GM18502 (cell line): ENCODE data around the gene MARF1.
"Not testable (repeated sequence)": the region's sequence is repeated elsewhere in the genome, so short reads cannot be mapped to it uniquely, and the experiment has no call there.

Source experiments
- ATAC-seq: cut with Tn5 transposase; IDR thresholded peaks from one replicate; pipeline ENCODE4 v1.9.1; 2021; ENCODE audit warnings: mild to moderate bottlenecking; ENCODE audit not compliant: unreplicated experiment, poor library complexity

The MARF1 gene

DNA sequence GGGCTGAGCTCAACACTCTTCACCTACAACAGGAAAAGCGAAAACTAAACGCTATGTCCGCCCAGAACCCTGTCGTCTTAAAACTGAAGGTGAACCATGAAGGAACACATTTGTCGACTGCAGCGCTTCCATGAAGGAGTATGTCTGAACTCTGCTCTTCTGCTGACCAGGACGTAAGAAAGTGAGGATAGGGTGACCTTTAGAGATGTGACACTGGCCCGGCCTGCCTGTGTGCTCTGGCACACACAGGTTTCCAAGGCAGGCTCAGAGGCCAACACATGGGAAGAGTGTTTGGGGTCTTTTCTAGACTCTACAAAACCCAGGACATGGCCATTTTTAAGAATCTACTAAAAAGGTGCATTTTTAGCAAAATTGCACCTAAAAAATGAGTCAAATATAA is 21.1 kb downstream of the MARF1 start:
- ATAC-seq, result no peak

DNA sequence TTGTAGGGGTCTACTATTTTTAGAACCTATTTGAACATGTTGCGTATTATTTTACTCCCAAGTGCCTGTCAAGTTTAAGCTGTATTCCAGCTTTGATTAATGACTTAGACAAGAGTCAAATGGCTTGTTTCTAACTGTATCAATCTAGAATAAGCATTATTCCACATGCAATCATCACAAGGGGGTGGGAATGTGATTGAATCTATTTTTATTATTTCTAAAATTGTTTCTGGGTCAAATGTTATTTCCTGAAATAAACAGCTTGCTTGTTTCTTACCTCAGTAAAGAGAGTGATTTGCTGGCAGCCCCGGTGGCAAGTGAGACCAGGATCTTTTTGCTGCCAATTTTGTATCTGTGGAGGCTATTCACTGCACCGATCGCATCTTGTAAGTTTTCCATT is 21.5 kb downstream of the MARF1 start:
- ATAC-seq, result no peak

DNA sequence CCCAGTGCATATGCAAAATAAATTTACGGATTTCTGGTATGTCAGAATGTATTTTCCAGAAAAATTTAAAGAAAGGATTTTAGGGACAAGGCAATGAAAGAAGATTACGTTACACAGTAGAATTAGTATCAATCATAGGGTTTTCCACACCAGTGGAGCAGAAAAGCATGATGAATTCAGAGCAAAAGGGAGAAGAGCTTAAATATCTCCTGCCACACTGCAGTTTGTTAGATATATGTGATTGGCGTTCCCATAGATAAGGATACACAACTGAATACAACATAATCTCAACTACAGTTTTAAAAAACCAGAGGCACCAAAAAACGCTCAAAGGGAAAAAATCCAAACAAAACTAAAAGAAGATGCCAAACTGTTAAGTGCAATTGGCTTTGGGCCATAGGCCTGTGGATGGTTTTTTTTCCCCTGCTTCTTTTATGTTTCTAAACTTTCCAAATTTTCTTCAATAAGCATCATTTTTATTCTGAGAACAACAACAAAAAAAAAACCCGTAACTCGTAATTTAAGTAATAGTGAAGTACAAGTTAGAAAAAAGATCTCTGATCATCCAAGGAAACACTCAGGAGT is 22.3 kb downstream of the MARF1 start:
- ATAC-seq, result no peak

DNA sequence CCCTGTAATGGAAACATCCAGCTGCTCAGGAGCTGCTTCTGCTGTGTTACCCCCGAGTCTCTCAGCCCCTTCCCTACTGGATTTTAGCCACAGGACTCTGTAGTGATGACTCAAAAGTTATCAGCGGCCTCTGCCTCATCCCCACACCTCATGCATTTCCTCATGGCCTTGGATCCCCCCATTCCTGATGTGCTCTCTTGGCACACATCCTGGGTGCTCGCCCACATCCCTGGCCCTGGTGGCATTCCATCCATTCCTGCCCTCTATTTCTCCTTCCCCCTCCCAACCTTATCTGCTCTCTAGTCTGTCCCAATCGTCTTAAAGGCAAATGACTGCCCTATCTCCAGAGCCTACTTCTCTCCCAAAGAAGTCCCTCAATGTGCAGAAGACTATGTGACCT is 24.6 kb downstream of the MARF1 start:
- no peak for ATAC-seq

DNA sequence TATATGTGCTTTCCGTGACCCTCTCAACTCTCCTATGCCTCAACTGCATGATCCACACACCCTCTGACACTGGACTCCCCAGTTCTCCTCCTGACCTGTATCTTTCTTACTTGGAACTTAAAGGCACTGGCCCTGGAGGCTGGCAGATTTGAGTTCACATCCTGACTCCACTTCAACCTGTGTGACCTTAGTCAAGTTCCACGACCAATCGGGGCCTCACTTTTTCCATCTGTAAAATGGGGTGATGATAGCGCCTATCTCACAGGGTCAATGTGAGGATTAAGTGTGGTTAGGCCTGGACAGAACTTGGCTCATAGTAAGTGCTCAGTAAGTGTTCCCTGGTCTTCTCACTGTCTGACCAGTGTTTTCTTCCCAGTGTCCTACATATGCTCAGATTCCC is 25.1 kb downstream of the MARF1 start:
- ATAC-seq, result no peak

DNA sequence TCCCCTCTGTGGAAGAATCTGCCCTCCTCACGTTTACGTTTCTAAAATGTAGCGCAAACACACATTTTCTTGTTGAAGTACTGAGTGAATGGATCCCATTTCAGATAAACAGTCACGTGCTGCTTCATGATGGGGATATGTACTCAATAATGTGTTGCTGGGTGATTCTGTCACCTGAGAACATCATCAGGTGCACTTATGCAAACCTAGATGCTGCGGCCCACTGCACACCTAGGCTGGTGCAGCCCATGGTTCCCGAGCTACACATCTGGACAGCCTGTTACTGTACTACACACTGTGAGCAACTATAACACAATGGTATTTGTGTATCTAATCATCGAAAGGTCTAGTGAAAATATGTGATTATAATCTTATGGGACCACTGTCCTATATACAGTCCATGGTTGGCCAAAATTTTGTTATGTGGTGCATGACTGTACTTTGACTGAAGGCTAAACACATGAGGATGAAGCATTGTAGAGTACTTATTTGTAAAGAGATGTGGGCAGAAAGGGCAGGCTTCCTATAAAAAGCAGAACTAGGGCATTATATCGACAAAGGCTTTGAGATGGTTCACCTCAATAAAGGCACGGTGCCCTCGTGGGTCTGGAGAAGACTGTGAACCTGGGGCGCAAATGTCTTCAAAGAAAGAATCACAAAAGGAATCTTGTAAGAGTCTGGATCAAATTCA is 26.3 kb downstream of the MARF1 start:
- ATAC-seq, result no peak

DNA sequence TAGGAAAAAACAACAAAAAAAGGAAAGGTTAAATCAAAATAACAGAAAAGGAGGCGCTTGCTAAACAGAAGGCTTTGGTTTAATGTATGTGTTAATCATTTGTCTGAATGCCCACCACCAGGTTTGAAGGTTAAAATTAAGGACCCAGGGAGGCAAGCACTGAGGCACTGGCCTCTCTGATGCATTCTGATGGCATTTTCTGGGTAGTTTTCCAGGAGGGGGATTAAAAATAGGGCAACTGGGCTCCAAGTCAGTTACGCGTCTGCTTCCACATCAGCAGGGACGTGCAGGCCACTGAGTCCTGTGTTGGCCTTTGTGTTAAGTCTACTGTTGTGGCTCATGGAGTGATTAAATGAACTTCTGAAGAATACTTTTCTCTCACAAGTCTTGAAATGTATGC is 26.9 kb downstream of the MARF1 start:
- ATAC-seq, result no peak

DNA sequence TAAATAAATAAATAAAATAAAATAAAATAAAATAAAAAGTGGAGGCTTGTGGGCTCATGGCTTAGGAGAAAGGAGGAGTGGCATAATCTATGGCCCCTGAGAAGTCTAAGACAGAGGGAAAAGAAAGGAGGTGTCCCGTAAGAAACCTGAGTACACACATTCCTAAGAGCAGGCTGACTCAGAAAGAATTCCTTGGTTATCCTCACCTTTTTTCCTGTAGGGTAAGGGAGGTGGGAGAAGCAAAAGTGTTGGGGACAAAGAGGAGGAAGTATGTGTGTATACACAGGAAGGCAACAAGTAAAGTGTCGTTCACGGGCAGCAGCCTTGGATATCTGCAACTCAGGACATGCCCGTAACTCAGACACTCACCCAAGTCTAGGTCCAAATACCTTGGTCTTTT is 29.3 kb downstream of the MARF1 start:
- no peak for ATAC-seq

DNA sequence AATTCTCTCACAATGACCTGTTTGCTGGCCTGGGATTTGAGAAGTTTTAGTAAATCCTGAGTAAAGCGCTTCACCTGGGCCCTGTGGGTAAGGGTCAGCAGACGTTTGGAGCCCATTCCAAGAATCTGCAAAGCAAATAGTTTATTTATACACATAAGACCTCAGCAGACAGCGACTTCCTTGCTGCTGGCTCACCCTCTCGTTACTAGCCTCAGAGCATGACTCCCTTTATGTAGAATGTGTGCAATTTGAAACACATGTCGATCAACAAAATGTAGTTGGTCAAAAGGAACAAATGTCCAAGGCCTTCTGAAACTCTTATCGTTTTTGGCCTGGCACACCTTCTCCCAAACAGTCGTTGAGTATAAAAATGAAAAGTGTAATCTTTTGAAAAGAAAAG is 31.3 kb downstream of the MARF1 start:
- no peak for ATAC-seq

DNA sequence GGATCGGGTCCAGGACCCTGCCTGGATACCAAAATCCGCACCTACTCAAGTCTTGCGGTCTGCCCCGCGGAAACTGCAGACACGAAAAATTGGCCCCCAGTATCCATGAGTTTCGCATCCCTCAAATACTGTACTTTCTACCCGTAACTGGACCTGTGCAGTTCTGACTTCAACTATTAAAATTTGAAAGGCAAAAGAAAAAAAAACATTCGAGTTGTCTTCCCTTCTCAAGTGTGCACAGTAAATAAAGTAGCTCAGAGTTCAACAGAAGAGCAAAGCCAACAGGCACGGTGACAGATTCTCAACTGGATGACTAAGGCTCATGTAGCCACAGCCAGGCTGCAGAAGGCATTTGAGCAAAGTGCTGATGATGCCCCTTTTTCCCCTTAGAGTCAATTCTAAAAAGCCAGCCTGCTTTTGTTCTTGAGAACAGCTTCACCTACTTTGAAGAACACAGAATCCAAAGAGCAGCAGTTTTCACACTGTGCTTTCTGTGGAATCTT is 32.5 kb downstream of the MARF1 start:
- ATAC-seq, result no peak

DNA sequence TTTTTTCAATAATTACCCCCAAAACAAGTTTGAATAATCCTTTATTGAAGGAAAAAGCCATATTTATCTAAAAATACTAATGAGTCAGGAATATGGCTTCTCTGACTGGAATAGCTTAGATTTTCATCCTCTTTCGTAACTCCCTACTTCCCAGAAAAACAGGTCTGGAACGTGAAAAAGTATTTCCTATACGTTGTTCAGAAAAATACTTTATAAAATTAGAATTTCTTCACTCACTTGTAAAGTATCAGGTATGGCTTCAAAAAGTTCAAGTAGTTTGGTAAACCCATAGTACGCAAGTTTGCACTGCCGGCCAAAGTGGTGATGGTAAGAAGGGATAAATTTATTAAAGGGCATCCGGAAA is 33.7 kb downstream of the MARF1 start:
- no peak for ATAC-seq

DNA sequence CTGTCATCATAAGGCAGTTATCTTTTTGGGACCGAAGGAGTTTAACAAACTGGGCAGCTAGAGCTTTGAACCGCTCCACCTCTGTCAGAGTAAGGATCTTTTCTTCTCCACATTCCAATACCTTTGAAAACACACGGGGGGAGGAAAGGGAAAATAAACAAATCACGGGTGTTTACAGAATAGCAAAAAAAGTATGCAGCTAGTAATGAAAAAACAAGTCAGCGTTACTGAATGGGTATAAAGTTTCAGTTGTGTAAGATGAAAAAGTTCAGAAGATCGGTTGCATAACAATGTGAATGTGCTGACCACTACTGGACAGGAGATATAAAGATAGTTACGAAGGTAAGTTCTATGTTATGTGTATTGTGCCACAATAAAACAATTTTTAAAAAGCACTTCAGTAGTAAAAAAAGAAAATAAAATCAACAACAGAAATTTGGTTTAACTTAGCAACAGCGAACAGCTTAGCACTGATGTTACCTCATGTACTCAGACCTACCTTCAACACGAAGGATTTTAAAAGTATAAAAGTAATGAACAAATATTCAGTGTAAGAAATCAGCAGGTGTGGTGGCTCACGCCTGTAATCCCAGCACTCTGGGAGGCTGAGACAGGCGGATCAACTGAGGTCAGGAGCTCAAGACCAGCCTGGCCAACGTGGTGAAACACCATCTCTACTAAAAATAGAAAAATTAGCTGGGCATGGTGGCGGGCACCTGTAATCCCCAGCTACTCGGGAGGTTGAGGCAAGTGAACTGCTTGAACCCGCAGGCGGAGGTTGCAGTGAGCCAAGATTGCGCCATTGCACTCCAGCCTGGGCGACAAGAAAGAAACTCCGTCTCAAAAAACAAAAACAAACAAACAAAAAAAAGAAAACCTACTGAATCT is 34.3 kb downstream of the MARF1 start:
- no peak for ATAC-seq

DNA sequence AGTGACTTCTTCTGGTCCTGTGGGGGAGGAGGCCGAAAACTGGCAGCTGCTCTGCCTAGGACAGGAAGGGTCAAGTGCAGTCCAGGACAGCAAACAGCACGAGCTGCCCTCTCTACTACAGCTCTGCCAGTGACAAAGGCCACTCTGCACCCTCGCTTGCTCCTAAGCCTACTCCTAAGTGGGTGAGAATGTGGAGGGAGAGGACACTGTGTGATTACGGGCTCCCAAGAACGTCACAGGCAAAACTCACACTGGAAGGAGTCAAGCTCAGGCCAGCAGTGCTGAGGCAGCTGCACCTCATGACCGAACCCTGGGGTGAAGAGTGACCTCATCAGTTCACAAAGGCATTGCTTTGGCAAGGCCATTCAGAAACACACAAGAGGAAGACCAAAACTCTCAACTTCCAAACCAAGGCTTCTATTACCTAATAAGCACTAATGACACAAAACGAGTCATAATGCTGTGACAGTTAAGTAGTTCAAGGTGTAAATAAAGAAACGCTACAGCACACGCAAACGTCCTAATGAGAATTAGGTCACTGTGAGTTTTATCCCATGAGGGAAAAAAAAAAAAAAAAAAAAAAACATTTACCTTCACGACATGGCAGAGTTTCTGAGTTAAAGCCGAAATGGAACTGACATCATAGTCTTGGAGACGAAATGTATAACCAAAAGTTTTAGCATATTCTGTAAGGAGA is 35.1 kb downstream of the MARF1 start:
- no peak for ATAC-seq

DNA sequence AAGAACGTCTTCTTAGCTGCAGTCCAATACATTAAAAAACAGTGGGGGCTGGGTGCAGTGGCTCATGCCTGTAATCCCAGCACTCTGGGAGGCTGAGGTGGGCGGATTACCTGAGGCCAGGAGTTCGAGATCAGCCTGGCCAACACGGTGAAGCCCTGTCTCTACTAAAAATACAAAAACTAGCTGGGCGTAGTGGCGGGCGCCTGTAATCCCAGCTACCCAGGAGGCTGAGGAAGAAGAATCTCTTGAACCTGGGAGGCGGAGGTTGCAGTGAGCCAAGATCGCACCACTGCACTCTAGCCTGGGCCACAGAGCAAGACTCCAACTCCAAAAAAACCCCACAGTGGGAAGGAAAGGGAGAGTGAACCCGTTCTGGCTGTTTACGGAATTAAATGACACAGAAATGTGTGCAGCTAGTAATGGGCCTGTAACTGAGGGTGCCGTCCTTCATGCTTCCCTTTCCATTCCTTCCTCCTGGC is 35.7 kb downstream of the MARF1 start:
- ATAC-seq, result not testable (repeated sequence)

DNA sequence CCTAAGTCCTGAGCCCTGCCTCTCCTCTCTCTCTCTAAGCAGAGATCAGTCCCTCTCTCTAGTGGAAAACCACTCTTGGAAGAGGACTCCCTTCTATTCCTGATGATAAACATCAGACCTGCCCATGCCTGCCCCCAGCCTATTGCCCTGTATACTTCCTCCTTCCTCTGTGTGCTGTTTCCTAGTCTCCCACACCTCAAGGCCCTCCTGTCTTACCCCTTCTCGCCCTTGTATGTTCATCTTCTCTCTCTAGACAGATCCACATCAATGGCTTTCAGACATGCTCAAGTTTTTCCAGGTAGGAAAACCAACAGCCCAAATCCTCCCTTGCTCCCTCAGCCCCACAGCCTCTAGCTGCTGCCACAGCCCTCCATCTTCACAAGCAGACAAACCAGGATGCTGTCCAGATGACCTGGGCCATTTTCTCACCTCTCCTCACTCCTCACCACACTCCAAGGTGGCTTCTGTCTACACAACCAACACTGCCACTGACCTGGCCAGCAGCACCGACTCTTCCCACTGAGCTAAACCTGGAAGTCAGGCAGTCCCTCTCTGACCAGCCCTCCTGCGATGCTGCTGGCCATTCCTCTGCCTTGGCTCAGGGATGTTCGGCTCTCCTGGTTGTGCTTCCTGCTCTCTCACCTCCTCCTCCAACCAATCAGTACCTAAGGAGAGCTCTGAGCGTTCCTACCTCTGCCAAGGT is 36.3 kb downstream of the MARF1 start:
- no peak for ATAC-seq

DNA sequence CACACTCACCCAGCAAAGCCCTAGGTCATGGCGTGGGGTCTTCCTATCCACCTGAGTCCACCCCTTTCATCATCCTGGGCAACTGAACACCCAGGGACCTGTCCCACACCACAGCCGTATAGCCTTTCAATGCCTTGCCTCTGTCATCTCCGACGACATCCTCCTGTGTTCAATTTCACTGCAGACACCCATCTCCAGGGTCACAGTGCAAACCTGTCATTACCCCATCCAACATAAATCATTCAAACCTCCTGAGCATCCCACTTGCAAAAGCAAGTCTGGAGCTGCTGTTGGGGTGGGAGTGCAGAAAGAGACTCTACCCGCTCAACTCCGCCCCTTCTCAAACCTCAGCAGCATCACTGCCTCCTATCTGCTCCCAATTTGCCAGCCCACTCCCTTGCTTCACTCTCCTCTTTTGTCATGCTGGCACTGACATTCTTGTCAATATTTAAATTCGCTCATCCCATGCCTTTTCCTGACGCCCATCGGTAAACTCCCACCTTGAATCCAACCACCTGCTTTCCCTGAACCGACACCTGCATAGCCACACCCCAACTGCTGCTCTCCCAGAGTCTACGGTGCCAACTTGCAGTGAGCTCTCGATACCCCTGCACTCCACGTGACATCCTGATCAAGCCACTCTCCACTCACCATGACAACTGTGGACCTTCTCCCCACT is 37.0 kb downstream of the MARF1 start:
- ATAC-seq, result no peak

DNA sequence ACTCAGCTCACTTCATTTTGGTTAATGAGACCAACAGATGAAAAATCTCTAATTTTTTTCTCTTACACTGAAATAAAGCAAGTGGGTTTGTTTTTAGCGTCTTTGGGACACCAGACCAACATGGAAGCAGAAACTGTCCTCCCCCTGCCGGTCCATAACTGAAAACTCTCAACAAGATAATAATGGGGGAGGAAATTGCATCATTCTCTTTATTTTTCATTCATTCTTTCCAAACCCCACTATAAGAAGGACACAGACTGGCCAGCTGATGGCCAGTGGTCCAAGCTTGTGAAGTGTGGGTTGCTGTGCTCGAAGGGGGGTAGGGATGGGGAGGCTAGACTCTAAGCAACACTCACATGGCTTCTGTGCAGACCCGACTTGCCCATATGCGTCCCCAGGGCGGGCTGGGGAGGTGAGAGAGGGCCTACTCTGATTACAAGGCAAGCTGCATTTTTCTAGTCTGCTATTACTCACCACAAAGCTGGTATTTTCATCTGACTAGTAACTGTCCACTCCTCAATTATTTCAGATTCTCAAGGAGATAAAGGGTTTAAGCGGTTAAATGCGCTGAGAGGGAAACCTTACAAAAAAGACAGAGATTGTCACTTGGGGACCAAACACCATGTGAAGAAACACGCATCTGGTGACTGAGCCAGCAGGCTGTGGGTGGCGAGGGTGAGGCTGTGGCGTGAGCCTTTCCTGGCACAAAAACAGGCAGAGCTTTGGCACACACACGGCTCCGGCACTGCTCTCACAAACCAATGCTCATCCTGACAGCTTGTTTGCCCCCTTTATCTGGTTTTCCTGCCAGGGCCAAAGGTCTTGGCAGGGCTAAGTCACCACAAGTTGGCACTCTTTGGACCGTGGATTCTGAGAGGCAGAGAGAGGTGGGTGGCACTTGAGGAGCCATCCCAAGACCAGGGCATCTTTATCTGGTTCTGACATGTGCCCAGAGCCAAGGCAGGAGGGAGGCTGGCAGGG is 38.2 kb downstream of the MARF1 start:
- ATAC-seq, result no peak

DNA sequence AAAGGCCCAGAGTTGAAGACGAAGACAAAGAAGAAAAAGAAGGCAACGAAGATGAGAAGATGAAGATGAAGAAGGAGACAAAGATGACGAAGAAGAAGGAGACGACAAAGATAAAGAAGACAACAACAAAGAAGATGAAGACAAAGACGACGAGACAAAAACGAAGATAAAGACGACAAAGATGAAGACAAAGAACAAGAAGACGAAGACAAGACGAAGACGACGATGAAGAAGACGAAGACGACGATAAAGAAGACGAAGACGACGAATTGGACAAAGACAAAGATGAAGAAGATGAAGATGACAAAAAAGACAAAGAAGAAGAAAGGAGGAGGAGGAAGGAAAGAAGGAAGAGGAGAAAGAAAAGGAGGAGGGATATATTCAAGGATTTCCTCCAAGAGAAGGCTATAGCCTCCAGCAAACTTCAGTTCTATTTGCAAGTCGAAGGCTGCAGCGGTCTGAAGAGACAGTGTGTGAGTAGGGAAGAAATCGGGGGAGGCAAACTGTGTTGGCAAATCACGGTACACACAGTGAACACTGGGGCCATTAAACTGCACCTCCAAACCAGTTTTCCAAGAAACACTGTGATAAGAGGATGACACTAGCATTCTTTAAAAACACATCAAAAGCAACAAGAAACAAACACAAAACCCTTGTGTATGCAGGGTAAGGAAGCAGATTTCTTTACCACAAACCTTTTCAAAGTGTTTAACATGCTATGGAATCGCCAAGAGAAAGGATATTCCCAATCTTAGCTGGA is 40.5 kb downstream of the MARF1 start:
- ATAC-seq, result no peak
